WERI-Rb-1 (cell line): ENCODE data around the gene DHRS7B.

Experiments used
- DNase-seq: peaks from one replicate; pipeline ENCODE4 v3.0.0-alpha.2; 2020
- H3K27ac ChIP-seq: fragments of 250-450 bp; sonication (Bioruptor Pico); 2 replicates; pipeline ENCODE4 v1.5.1; 2020; ENCODE audit warnings: mild to moderate bottlenecking, moderate library complexity
- H3K27me3 ChIP-seq: fragments of 250-450 bp; sonication (Bioruptor Pico); 2 replicates; pipeline ENCODE4 v1.5.1; 2021; ENCODE audit warnings: mild to moderate bottlenecking, low read depth, moderate library complexity; ENCODE audit not compliant: insufficient read depth, severe bottlenecking
- H3K36me3 ChIP-seq: fragments of 250-450 bp; sonication (Bioruptor Pico); 2 replicates; pipeline ENCODE4 v1.5.1; 2020; ENCODE audit warnings: mild to moderate bottlenecking, moderate library complexity
- H3K4me3 ChIP-seq: 2 replicates; pipeline ENCODE4 v1.5.1; 2011; ENCODE audit warnings: low read depth, mild to moderate bottlenecking, control low read depth, low read length
- H3K9me3 ChIP-seq: fragments of 250-450 bp; sonication (Bioruptor Pico); 2 replicates; pipeline ENCODE4 v1.5.1; 2021; ENCODE audit warnings: mild to moderate bottlenecking, moderate library complexity; ENCODE audit not compliant: severe bottlenecking
- TF ChIP-seq, protein P1 (sequence below): IDR thresholded peaks from 2 replicates; pipeline ENCODE4 v1.5.1; 2011; ENCODE audit warnings: low read depth, mild to moderate bottlenecking, control low read depth, inconsistent platforms, low read length

The DHRS7B gene

DNA sequence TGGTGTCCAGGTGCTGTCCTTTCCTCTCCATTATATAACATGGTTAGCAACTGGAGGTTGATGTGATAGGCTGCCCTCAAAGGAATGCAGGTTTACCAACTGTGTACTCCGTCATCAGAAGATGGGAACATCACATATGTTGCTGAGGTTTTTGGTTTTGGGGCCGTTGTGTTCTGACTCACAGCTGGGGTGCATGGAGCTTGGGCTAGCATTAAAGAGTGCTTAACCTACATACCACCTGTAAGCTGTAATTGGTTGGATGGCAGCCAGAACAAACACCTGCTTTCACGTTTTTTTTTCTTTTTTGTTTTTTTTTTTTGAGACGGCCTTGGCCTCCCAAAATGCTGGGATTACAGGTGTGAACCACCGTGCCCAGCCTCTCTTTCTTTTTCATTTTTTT, 66.3 kb downstream of the DHRS7B start:
- H3K27ac ChIP-seq: no peak overlapping the region
- peaks cover 21% of the 10 kb centered on the region for H3K36me3 ChIP-seq
- DNase-seq: no peak
- H3K4me3 ChIP-seq: no peak overlapping the region
- no peaks in the 10 kb centered on the region for H3K9me3 ChIP-seq
- TF ChIP-seq, protein P1, sequence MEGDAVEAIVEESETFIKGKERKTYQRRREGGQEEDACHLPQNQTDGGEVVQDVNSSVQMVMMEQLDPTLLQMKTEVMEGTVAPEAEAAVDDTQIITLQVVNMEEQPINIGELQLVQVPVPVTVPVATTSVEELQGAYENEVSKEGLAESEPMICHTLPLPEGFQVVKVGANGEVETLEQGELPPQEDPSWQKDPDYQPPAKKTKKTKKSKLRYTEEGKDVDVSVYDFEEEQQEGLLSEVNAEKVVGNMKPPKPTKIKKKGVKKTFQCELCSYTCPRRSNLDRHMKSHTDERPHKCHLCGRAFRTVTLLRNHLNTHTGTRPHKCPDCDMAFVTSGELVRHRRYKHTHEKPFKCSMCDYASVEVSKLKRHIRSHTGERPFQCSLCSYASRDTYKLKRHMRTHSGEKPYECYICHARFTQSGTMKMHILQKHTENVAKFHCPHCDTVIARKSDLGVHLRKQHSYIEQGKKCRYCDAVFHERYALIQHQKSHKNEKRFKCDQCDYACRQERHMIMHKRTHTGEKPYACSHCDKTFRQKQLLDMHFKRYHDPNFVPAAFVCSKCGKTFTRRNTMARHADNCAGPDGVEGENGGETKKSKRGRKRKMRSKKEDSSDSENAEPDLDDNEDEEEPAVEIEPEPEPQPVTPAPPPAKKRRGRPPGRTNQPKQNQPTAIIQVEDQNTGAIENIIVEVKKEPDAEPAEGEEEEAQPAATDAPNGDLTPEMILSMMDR: no peak
- H3K27me3 ChIP-seq: no peaks in the 10 kb centered on the region

DNA sequence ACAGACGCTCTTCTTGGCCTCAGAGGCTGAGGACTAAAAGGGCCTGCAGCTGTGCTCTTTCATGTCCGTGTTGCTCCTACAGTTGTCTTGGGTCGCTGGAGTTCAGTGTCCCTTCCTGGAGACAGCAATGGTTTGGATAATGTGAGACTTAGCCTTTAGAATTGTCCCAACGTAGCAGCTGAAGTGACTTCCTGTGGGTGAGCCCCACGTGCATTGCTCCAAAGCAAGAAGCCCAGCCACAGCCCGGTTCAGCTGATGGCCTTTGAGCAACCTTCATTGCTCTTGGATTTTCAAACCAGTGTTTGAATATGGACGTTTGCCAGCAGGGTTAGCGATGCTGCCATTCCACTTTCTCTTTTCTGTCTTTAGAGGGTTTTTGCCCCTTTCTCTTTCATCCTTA, 67.5 kb downstream of the DHRS7B start:
- Histone ChIP-seq H3K9me3 (no peaks in the 10 kb centered on the region), H3K27me3 (no peaks in the 10 kb centered on the region), H3K36me3 (peaks cover 28% of the 10 kb centered on the region), H3K27ac (no peak overlapping the region), H3K4me3 (no peak overlapping the region)
- TF ChIP-seq, protein P1: no peak
- DNase-seq: no peak

DNA sequence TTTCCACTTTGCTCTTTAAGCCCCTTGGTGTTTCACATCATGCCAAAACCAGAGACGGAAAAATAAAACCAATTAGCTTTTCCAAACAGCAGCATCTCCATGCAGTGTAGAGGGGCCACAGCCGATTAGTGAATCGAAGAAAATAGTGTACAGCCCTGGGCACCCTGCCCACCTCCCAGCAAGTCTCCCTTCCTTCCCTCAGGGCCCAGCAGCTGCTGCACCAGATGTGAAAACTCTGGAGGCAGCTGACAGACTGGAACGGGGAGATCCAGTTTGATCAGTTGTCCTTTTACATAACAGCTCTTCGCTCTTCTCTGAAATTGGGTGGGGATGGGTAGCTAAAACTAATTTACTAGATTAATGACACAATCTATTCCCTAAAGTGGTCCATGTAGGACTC, 67.9 kb downstream of the DHRS7B start:
- no peak for DNase-seq
- no peaks in the 10 kb centered on the region for H3K9me3 ChIP-seq
- TF ChIP-seq, protein P1: no peak
- no peak overlapping the region for H3K4me3 ChIP-seq
- no peak overlapping the region for H3K27ac ChIP-seq
- no peaks in the 10 kb centered on the region for H3K27me3 ChIP-seq
- peaks cover 28% of the 10 kb centered on the region for H3K36me3 ChIP-seq

DNA sequence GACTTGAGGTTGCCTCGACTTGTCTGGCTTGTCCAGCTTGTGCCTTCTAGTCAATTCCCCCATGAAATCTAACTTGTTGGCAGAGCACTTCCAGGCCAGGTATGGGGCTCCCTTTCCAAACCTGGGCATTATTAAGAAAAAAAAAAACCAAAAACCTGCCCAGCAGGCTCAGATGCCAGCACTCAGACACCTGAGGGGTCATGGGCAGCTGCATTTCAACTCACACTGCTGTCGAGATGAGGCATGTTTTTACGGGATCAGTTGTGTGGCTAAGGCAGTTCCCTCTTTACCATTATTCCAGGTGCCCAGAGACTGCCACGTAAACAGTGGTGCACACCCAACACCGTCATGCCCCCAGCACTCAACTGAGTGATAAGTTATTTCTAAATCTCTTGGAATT, 69.4 kb downstream of the DHRS7B start:
- DNase-seq: no peak
- Histone ChIP-seq H3K4me3 (no peak overlapping the region), H3K9me3 (no peaks in the 10 kb centered on the region), H3K27me3 (no peaks in the 10 kb centered on the region), H3K36me3 (peaks cover 33% of the 10 kb centered on the region), H3K27ac (no peak overlapping the region)
- TF ChIP-seq, protein P1: no peak

DNA sequence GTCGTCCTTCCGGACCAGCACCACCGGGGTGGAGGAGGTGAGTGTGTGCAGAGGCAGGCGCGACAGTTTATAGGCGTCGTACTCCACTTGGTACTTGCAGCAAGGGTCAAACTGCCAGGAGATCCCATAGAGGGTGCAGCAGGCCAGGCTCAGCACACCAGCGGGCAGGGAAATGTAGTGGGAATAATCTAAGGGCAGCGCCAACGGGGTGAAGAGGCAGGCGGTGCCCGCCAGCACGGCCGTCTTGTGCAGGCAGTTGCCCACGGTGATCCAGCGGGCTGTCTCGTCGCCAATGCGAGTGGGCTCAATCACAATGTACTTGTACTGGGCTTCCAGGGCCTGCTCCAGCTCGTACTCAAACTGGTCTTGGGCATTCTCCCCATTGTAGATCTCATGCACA, 71.6 kb downstream of the DHRS7B start:
- no peak overlapping the region for H3K27ac ChIP-seq
- DNase-seq: no peak
- no peaks in the 10 kb centered on the region for H3K9me3 ChIP-seq
- TF ChIP-seq, protein P1: no peak
- H3K27me3 ChIP-seq: no peaks in the 10 kb centered on the region
- no peak overlapping the region for H3K4me3 ChIP-seq
- H3K36me3 ChIP-seq: peaks cover 43% of the 10 kb centered on the region

DNA sequence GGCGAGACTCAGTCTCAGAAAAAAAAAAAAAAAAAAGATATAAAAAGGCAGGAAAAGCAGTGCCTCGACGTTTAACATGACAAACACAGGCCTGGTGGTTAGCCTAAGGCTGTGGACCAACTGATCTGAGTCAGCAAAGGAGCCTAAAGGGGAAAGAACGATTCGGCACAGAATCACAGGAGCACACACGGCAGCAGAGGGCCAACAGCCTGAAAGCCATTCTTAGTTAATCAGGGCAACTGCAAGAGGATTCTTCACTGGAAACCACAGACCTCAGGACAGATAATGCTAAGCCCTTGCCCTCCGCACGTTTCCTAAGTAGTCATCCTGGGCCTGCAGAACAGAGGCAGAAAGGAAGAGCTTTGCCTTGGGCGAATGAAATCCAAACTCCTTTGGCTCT, 72.5 kb downstream of the DHRS7B start:
- Histone ChIP-seq H3K36me3 (peaks cover 38% of the 10 kb centered on the region), H3K27ac (peak overlapping the region; percentile 45), H3K4me3 (no peak overlapping the region), H3K27me3 (no peaks in the 10 kb centered on the region), H3K9me3 (no peaks in the 10 kb centered on the region)
- TF ChIP-seq, protein P1: no peak
- peak; percentile 66 for DNase-seq
